Measurements from ENCODE around the gene WDR88.

WDR88 gene, protein sequence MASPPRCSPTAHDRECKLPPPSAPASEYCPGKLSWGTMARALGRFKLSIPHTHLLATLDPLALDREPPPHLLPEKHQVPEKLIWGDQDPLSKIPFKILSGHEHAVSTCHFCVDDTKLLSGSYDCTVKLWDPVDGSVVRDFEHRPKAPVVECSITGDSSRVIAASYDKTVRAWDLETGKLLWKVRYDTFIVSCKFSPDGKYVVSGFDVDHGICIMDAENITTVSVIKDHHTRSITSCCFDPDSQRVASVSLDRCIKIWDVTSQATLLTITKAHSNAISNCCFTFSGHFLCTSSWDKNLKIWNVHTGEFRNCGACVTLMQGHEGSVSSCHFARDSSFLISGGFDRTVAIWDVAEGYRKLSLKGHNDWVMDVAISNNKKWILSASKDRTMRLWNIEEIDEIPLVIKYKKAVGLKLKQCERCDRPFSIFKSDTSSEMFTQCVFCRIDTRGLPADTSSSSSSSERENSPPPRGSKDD

DNA sequence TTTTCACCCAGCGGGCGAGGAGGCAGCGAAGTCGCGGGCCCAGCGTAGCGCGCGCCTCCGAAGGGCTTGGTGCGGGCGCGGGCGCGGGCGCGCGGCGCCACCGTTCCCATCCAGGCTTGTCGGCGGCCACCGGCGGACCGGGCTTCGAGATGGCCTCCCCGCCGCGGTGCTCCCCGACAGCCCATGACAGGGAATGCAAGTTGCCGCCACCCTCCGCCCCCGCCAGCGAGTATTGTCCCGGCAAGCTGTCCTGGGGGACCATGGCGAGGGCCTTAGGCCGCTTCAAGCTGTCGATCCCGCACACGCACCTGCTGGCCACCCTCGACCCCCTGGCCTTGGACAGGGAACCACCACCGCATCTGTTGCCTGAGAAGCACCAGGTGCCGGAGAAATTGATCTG, at the start of gene WDR88:
Gene WDR88, plus strand, starts transcription at position 94 of the 400 bp plus-strand sequence. Its CDS starts 56 bp downstream, at position 150.
- peaks cover 6% of the 10 kb centered on the region for H3K27me3 ChIP-seq (ENCODE audit: control insufficient read depth, insufficient read depth, low read length)
- no peaks in the 10 kb centered on the region for H3K36me3 ChIP-seq (ENCODE audit: control insufficient read depth, insufficient read depth, low read length)
- H3K9me3 ChIP-seq (ENCODE audit: control insufficient read depth, low read length) = no peaks in the 10 kb centered on the region
- H3K4me1 ChIP-seq (ENCODE audit: control insufficient read depth, insufficient read depth, low read length) = no peaks in the 10 kb centered on the region
- H3K9ac ChIP-seq (ENCODE audit: low read length) = no peak within 1 kb of the TSS
- no peak within 1 kb of the TSS for H3K4me3 ChIP-seq (ENCODE audit: low read length)

DNA sequence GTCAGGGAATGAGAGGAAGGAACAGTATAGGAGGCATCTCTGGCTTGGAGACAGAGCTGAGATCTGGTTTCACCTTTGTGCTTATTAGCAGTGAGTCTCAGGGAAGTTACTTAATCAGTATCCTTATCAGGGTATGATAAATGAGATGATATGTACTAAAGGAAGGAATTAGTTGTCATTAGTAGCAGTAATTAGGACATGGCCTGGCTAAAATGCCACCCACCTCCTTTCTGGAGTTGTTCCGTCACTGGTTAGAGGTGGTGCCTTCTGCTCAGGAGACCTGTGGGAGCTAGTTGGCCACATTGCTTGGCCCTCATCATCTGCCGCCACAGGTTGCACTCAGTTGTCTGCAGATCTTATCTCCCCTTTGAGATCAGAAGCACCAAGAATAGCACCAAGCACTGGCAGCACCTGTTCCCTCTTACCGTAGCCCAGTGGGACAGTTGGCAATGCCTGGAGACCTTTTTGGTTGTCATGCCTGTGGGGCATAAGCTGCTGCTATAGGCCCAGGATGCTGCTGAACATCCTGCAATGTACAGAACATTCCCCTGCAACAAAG, 46.3 kb upstream of the WDR88 start:
- H3K36me3 ChIP-seq (ENCODE audit: control insufficient read depth, insufficient read depth, low read length) = peaks cover 2% of the 10 kb centered on the region

DNA sequence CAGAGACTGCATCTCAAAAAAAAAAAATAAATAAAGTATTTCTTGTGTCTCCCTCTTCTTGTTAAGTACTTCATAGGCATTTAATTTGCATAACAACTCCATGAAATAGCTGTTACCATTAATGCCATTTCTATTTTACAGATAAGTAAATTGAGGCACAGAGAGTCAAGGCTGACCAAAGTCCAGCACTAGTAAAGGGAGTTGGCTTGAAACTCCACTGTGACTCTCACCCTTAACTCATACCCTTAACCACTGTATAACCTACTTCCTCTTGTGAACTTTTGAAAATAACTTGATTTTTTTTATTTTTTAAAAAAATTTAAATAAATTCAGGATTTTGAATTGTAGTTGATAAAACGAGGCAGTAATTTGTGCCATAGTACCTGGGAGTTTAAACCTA, 45.0 kb upstream of the WDR88 start:
- peaks cover 4% of the 10 kb centered on the region for H3K36me3 ChIP-seq (ENCODE audit: control insufficient read depth, insufficient read depth, low read length)
- no peak overlapping the region for H3K4me3 ChIP-seq (ENCODE audit: low read length)
- H3K9ac ChIP-seq (ENCODE audit: low read length) = no peak overlapping the region
- H3K9me3 ChIP-seq (ENCODE audit: control insufficient read depth, low read length) = no peaks in the 10 kb centered on the region
- H3K27me3 ChIP-seq (ENCODE audit: control insufficient read depth, insufficient read depth, low read length) = no peaks in the 10 kb centered on the region
- peaks cover 6% of the 10 kb centered on the region for H3K4me1 ChIP-seq (ENCODE audit: control insufficient read depth, insufficient read depth, low read length)

More for the DNA sequence above, 46.3 kb upstream of the WDR88 start:
- Histone ChIP-seq H3K4me1 (ENCODE audit: control insufficient read depth, insufficient read depth, low read length) (peaks cover 11% of the 10 kb centered on the region), H3K9me3 (ENCODE audit: control insufficient read depth, low read length) (no peaks in the 10 kb centered on the region), H3K4me3 (ENCODE audit: low read length) (no peak overlapping the region), H3K27me3 (ENCODE audit: control insufficient read depth, insufficient read depth, low read length) (no peaks in the 10 kb centered on the region), H3K9ac (ENCODE audit: low read length) (no peak overlapping the region)

DNA sequence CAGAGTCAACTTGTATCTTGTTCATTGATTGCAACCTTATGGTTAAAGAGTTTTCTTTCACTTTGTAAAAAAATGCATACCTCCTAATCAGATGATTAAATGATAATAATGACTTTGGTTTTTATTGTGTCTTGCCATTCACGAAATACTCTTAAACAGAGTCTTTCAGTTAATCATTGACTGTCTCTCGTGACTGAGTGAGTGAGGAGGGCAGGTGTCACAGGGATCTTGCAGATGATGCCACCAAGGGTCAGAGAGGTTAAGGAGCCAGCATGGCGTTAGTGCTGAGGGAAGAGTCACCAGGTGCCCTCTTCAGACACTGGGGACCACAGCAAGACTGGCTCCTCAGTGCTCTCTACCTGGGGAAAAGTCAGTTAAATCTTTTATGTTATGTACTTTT, 42.9 kb upstream of the WDR88 start:
- peaks cover 10% of the 10 kb centered on the region for H3K36me3 ChIP-seq (ENCODE audit: control insufficient read depth, insufficient read depth, low read length)
- no peak overlapping the region for H3K4me3 ChIP-seq (ENCODE audit: low read length)
- no peaks in the 10 kb centered on the region for H3K9me3 ChIP-seq (ENCODE audit: control insufficient read depth, low read length)
- H3K9ac ChIP-seq (ENCODE audit: low read length) = no peak overlapping the region
- H3K27me3 ChIP-seq (ENCODE audit: control insufficient read depth, insufficient read depth, low read length) = no peaks in the 10 kb centered on the region
- no peaks in the 10 kb centered on the region for H3K4me1 ChIP-seq (ENCODE audit: control insufficient read depth, insufficient read depth, low read length)

DNA sequence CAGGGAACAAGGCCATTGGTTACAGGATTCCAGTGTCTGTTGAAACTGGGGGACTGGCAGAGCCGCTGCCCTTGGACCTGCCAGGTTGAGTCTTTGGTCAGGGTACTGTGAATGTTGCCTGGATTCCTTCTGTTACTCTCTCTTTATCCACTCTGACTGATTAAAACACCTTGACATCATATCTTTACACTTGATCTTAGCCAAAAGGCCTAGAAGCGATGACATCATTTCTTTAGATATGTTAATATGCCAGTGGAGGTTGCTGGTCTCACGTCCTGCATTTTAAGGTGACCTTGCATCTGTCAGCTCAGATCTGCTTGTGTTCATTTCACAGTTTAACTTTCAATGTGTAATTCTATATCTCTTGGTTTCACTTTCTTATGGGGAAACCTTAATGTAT, 41.7 kb upstream of the WDR88 start:
- Histone ChIP-seq H3K4me3 (ENCODE audit: low read length) (no peak overlapping the region), H3K9ac (ENCODE audit: low read length) (no peak overlapping the region), H3K27me3 (ENCODE audit: control insufficient read depth, insufficient read depth, low read length) (no peaks in the 10 kb centered on the region), H3K4me1 (ENCODE audit: control insufficient read depth, insufficient read depth, low read length) (no peaks in the 10 kb centered on the region), H3K9me3 (ENCODE audit: control insufficient read depth, low read length) (no peaks in the 10 kb centered on the region), H3K36me3 (ENCODE audit: control insufficient read depth, insufficient read depth, low read length) (peaks cover 10% of the 10 kb centered on the region)

DNA sequence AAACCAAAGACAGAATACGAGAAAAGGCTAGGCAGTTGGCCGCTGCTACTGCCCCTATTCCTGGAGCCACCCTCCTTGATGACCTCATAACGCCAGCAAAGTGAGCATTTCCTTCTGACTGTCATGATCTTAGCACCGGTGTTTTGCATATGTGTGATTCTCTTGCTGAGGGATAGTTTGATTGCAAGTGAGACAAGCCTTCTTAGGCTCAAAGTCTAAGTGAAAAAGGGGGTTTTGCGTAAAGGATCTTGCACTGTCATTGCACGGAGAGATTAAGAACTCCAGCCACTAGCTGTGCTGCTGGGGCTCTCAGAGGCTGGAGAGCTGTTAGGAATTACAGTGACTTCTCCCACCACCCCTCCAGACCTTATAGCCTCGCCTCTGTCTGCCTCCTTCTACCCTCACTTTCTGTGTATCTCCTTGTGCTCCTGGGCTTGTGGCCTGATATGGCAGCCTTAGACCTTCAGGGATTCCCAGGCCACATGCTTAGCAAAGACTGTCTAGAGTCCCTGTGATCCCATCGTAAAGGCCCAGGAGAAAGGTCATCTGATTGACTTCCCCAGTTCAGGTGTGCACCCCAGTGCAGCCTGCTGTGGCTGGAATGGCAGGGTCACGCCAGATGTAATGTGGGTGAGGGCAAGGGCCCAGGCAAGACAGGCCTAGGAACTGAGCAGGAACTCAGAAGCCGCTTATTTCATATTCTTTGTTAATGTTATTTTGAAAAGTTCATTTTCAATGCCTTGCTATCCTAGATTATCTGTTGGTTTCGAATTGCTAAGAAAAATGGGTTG, 38.3 kb upstream of the WDR88 start:
- H3K27me3 ChIP-seq (ENCODE audit: control insufficient read depth, insufficient read depth, low read length) = no peaks in the 10 kb centered on the region
- peaks cover 24% of the 10 kb centered on the region for H3K36me3 ChIP-seq (ENCODE audit: control insufficient read depth, insufficient read depth, low read length)
- no peak overlapping the region for H3K4me3 ChIP-seq (ENCODE audit: low read length)
- no peak overlapping the region for H3K9ac ChIP-seq (ENCODE audit: low read length)
- H3K9me3 ChIP-seq (ENCODE audit: control insufficient read depth, low read length) = no peaks in the 10 kb centered on the region
- peaks cover 10% of the 10 kb centered on the region for H3K4me1 ChIP-seq (ENCODE audit: control insufficient read depth, insufficient read depth, low read length)

DNA sequence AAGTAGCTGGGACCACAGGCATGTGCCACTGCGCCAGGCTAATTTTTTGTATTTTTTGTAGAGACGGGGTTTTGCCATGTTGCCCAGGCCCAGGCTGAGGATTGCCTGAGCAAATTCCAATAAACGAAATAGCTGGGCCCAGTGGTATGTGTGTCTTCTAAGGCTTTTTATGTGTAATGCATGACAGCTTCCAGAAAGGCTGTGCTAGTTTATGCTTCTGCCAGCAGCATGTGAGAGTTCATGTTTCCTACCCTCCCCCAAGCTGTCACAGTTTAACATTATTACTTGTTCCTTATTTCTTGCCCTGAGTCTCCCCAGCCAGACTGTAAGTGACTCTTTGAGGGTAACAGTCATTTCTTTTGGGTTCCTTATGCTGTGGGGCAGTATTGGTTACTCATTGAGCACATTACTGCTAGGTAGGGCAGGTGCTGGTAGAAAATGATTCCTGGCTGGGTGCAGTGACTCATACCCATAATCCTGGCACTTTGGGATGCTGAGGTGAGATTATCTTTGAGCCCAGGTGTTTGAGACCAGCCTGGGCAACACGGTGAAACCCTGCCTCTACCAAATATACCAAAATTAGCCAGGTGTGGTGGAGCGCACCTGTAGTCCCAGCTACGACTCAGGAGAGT, 37.4 kb upstream of the WDR88 start:
- Histone ChIP-seq H3K9ac (ENCODE audit: low read length) (no peak overlapping the region), H3K36me3 (ENCODE audit: control insufficient read depth, insufficient read depth, low read length) (peaks cover 24% of the 10 kb centered on the region), H3K9me3 (ENCODE audit: control insufficient read depth, low read length) (no peaks in the 10 kb centered on the region)

DNA sequence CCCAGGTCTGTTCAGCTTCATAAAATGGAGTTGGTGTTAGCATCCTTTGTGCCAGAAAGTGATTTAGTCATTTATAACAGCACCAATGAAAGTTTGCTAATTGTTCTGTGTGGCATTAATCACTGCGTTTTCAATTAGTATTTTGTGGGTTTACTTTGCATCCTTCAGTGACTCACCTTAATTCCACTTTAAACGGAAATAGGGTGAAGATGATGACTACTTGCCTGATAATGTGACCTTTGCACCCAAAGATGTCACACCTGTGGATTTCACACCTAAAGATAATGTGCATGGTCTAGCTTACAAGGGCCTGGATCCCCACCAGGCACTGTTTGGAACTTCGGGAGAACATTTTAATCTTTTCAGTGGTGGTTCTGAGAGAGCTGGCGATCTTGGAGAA, 35.9 kb upstream of the WDR88 start:
- Histone ChIP-seq H3K36me3 (ENCODE audit: control insufficient read depth, insufficient read depth, low read length) (peaks cover 20% of the 10 kb centered on the region), H3K27me3 (ENCODE audit: control insufficient read depth, insufficient read depth, low read length) (no peaks in the 10 kb centered on the region), H3K9ac (ENCODE audit: low read length) (no peak overlapping the region), H3K4me1 (ENCODE audit: control insufficient read depth, insufficient read depth, low read length) (peaks cover 17% of the 10 kb centered on the region), H3K9me3 (ENCODE audit: control insufficient read depth, low read length) (no peaks in the 10 kb centered on the region), H3K4me3 (ENCODE audit: low read length) (no peak overlapping the region)

More for the DNA sequence above, 37.4 kb upstream of the WDR88 start:
- H3K4me1 ChIP-seq (ENCODE audit: control insufficient read depth, insufficient read depth, low read length) = peaks cover 10% of the 10 kb centered on the region
- no peak overlapping the region for H3K4me3 ChIP-seq (ENCODE audit: low read length)
- no peaks in the 10 kb centered on the region for H3K27me3 ChIP-seq (ENCODE audit: control insufficient read depth, insufficient read depth, low read length)

DNA sequence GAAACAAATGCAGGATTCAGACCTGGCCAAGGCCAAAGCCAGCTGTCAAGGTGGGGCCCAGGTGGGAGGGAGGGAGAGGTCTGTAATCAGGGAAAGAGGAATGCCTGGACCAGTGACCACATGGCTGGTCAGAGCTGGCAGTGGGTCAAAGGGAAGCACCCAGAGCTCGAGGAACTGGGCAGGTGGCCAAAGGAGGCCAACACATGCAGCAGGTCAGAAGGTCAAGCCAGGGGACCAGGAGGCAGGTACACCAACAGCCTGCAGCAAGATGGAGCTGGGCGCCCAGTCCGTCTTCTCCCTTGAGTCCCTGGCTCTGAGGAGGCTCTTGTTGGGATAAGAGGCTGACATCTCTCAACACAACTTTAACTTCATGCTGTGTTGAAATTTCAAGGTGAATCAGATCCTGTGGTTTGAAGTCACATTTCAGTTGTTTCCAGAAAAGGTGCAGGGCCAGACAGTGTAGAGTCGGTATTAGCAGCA, 33.8 kb upstream of the WDR88 start:
- Histone ChIP-seq H3K9ac (ENCODE audit: low read length) (no peak overlapping the region), H3K27me3 (ENCODE audit: control insufficient read depth, insufficient read depth, low read length) (no peaks in the 10 kb centered on the region), H3K9me3 (ENCODE audit: control insufficient read depth, low read length) (no peaks in the 10 kb centered on the region), H3K4me3 (ENCODE audit: low read length) (no peak overlapping the region), H3K36me3 (ENCODE audit: control insufficient read depth, insufficient read depth, low read length) (peaks cover 20% of the 10 kb centered on the region), H3K4me1 (ENCODE audit: control insufficient read depth, insufficient read depth, low read length) (peaks cover 19% of the 10 kb centered on the region)

DNA sequence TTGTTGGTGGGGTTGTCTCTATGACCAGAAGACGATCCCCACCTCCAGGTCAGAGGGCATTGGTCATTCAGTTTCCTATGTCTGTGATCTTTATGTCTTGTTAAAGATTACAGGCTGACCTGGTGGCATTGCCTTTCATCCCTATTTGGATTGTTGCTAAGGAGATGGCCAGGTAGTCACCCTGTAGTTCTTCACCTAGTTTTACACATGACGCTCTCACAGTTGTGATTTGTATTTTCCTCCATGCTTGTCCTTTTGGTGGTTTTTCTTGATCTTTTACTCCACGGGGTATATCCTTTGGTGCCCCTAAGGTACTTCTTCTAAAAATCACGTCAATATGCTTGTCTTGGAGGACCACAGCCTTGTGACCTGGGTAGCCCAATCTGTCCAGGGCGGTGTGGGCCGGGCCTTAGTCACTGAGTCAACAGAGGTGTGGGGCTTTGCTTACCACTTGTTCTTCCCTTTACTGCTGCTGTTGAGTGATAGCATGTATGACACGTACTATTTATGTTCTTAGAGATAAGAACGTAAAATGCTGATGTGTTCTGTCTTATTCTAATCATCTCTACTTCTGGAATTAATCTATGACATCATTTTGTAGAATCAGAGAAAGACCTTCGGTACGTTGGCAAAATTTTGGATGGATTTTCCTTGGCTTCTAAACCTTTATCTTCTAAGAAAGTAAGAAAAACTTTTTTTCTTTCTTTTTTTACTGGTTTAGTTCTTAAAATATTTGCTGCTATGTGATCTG, 30.8 kb upstream of the WDR88 start:
- Histone ChIP-seq H3K9me3 (ENCODE audit: control insufficient read depth, low read length) (no peaks in the 10 kb centered on the region), H3K36me3 (ENCODE audit: control insufficient read depth, insufficient read depth, low read length) (peaks cover 14% of the 10 kb centered on the region), H3K27me3 (ENCODE audit: control insufficient read depth, insufficient read depth, low read length) (no peaks in the 10 kb centered on the region), H3K9ac (ENCODE audit: low read length) (no peak overlapping the region), H3K4me3 (ENCODE audit: low read length) (no peak overlapping the region), H3K4me1 (ENCODE audit: control insufficient read depth, insufficient read depth, low read length) (peaks cover 19% of the 10 kb centered on the region)

DNA sequence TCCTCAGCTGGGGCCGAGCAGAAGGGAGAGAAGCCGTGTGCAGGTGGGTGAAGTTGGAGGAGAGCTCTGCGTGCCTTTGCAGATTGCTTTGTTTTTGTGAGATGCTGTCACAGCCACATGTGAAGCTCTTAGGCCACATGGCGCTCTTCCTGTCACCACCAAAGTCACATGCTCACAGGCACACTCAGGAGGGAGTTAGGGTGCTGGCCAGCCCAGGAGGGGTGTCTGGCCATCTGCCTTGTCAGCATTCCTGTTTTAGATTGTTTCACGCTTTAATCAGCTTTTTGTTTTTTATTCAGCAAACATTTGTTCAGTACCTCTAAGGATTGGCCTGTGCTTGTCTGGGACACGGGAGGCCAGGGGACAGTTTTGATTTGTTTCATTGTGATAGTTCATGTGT, 29.0 kb upstream of the WDR88 start:
- Histone ChIP-seq H3K9me3 (ENCODE audit: control insufficient read depth, low read length) (no peaks in the 10 kb centered on the region), H3K36me3 (ENCODE audit: control insufficient read depth, insufficient read depth, low read length) (peaks cover 8% of the 10 kb centered on the region), H3K9ac (ENCODE audit: low read length) (no peak overlapping the region), H3K4me3 (ENCODE audit: low read length) (no peak overlapping the region), H3K27me3 (ENCODE audit: control insufficient read depth, insufficient read depth, low read length) (no peaks in the 10 kb centered on the region), H3K4me1 (ENCODE audit: control insufficient read depth, insufficient read depth, low read length) (peaks cover 16% of the 10 kb centered on the region)
